WTC11 (cell line): ENCODE measurements around the gene RGMB. TPM values are rescaled to one million over a fixed set of nuclear protein-coding genes. Genes with fewer than 3 reads are reported as not detected.

Experiments
- ATAC-seq: fragments of 200-7000 bp; cut with Tn5 transposase; 2 replicates; pipeline ENCODE4 v1.10.0; 2021; ENCODE audit warnings: mild to moderate bottlenecking, moderate library complexity
- CTCF ChIA-PET: fragments of 300-600 bp; sonication (Branson Sonifier 250); formaldehyde crosslinking; loops from one replicate; lab custom pipeline; 2021; ENCODE audit warnings: antibody characterized with exemption; lab: Charles Lee
- POLR2A ChIA-PET: fragments of 350-600 bp; sonication (Branson Sonifier 250); formaldehyde crosslinking; loops from one replicate; lab custom pipeline; 2021; ENCODE audit warnings: antibody characterized with exemption; lab: Charles Lee
- DNase-seq: peaks from one replicate; pipeline ENCODE4 v3.0.0; 2021; ENCODE audit warnings: low spot score
- H3K27ac Mint-ChIP-seq: 2 replicates; pipeline ENCODE4 v1.8.0; 2021; ENCODE audit warnings: mixed read lengths
- H3K27me3 Mint-ChIP-seq: 2 replicates; pipeline ENCODE4 v1.8.0; 2021; ENCODE audit warnings: low read depth, mild to moderate bottlenecking, moderate library complexity, mixed read lengths
- H3K36me3 Mint-ChIP-seq: 2 replicates; pipeline ENCODE4 v1.8.0; 2021; ENCODE audit warnings: mixed read lengths
- H3K4me1 Mint-ChIP-seq: 2 replicates; pipeline ENCODE4 v1.8.0; 2022; ENCODE audit warnings: mixed read lengths
- H3K4me3 Mint-ChIP-seq: 2 replicates; pipeline ENCODE4 v1.8.0; 2021; ENCODE audit warnings: mild to moderate bottlenecking, moderate library complexity, mixed read lengths
- H3K9me3 Mint-ChIP-seq: 2 replicates; pipeline ENCODE4 v1.8.0; 2021; ENCODE audit warnings: mixed read lengths
- AFF4 ChIP-seq: sonication (generic); formaldehyde crosslinking; IDR thresholded peaks from 2 replicates; pipeline ENCODE4 v1.8.1; 2023; ENCODE audit warnings: mild to moderate bottlenecking, missing genetic modification reagents, borderline replicate concordance
- CBFB ChIP-seq: sonication (generic); formaldehyde crosslinking; IDR thresholded peaks from 2 replicates; pipeline ENCODE4 v1.8.1; 2022; ENCODE audit warnings: mild to moderate bottlenecking, low read depth, missing genetic modification reagents
- CREM ChIP-seq: sonication (generic); formaldehyde crosslinking; IDR thresholded peaks from 2 replicates; pipeline ENCODE4 v1.8.1; 2022; ENCODE audit warnings: mild to moderate bottlenecking, missing genetic modification reagents, moderate library complexity
- E2F1 ChIP-seq: sonication (generic); formaldehyde crosslinking; IDR thresholded peaks from 2 replicates; pipeline ENCODE4 v1.8.0; 2022; ENCODE audit warnings: mild to moderate bottlenecking, missing genetic modification reagents
- ETV6 ChIP-seq: sonication (generic); formaldehyde crosslinking; IDR thresholded peaks from 2 replicates; pipeline ENCODE4 v1.8.1; 2022; ENCODE audit warnings: mild to moderate bottlenecking, missing genetic modification reagents
- FOXP1 ChIP-seq: sonication (generic); formaldehyde crosslinking; IDR thresholded peaks from 2 replicates; pipeline ENCODE4 v1.8.0; 2022; ENCODE audit warnings: missing genetic modification reagents, mild to moderate bottlenecking, moderate library complexity, borderline replicate concordance
- HMGA2 ChIP-seq: fragments of 250-450 bp; sonication (Bioruptor Pico); IDR thresholded peaks from 2 replicates; pipeline ENCODE4 v1.4.0; 2021; ENCODE audit warnings: mild to moderate bottlenecking, moderate library complexity
- IRF2 ChIP-seq: sonication (generic); formaldehyde crosslinking; IDR thresholded peaks from 2 replicates; pipeline ENCODE4 v1.8.0; 2022; ENCODE audit warnings: low read depth, missing genetic modification reagents, borderline replicate concordance
- MYBL2 ChIP-seq: sonication (generic); formaldehyde crosslinking; IDR thresholded peaks from 2 replicates; pipeline ENCODE4 v1.8.1; 2023; ENCODE audit warnings: mild to moderate bottlenecking, moderate library complexity, missing genetic modification reagents
- NFE2L1 ChIP-seq: sonication (generic); formaldehyde crosslinking; IDR thresholded peaks from 2 replicates; pipeline ENCODE4 v1.8.1; 2023; ENCODE audit warnings: missing genetic modification reagents
- PREB ChIP-seq: sonication (generic); formaldehyde crosslinking; IDR thresholded peaks from 2 replicates; pipeline ENCODE4 v1.8.1; 2022; ENCODE audit warnings: mild to moderate bottlenecking, missing genetic modification reagents, moderate library complexity, borderline replicate concordance
- SMAD3 ChIP-seq: sonication (generic); formaldehyde crosslinking; IDR thresholded peaks from 2 replicates; pipeline ENCODE4 v1.8.0; 2022; ENCODE audit warnings: missing genetic modification reagents, mild to moderate bottlenecking, borderline replicate concordance
- TEAD1 ChIP-seq: sonication (generic); formaldehyde crosslinking; IDR thresholded peaks from 2 replicates; pipeline ENCODE4 v1.8.0; 2022; ENCODE audit warnings: mild to moderate bottlenecking, missing genetic modification reagents
- TP53 ChIP-seq: sonication (generic); formaldehyde crosslinking; IDR thresholded peaks from 2 replicates; pipeline ENCODE4 v1.8.1; 2023; ENCODE audit warnings: mild to moderate bottlenecking, missing genetic modification reagents
- USF1 ChIP-seq: sonication (generic); formaldehyde crosslinking; IDR thresholded peaks from 2 replicates; pipeline ENCODE4 v1.8.0; 2022; ENCODE audit warnings: mild to moderate bottlenecking, missing genetic modification reagents
- ZBTB21 ChIP-seq: sonication (generic); formaldehyde crosslinking; IDR thresholded peaks from 2 replicates; pipeline ENCODE4 v1.8.1; 2023; ENCODE audit warnings: mild to moderate bottlenecking, missing genetic modification reagents, borderline replicate concordance
- ZNF232 ChIP-seq: sonication (generic); formaldehyde crosslinking; IDR thresholded peaks from 2 replicates; pipeline ENCODE4 v1.8.0; 2022; ENCODE audit warnings: mild to moderate bottlenecking, missing genetic modification reagents
- total RNA-seq: library from RNA; stranded (reverse); gene quantifications from 3 replicates; pipeline ENCODE4 v1.2.3, GENCODE V29; 2021
- TF ChIP-seq, protein P1 (sequence below): sonication (generic); formaldehyde crosslinking; IDR thresholded peaks from 2 replicates; pipeline ENCODE4 v1.8.0; 2023; ENCODE audit warnings: mild to moderate bottlenecking, missing genetic modification reagents
- TF ChIP-seq, protein P2 (sequence below): sonication (generic); formaldehyde crosslinking; IDR thresholded peaks from 2 replicates; pipeline ENCODE4 v1.8.0; 2022; ENCODE audit warnings: mild to moderate bottlenecking, missing genetic modification reagents
- TF ChIP-seq, protein P3 (sequence below): fragments of 250-450 bp; sonication (Bioruptor Pico); IDR thresholded peaks from 2 replicates; pipeline ENCODE4 v1.9.0; 2021; ENCODE audit warnings: moderate library complexity, mild to moderate bottlenecking, inconsistent platforms, borderline replicate concordance

RGMB gene
- total RNA-seq, 1 experiment from 2014 or later, result 33.0 TPM

- Mint-ChIP-seq H3K4me3 (peak overlapping the region; percentile 94), H3K36me3 (peaks cover 21% of the 10 kb centered on the region), H3K4me1 (peaks cover 56% of the 10 kb centered on the region), H3K27ac (peak overlapping the region; percentile 97), H3K9me3 (no peaks in the 10 kb centered on the region), H3K27me3 (peaks cover 9% of the 10 kb centered on the region)
- DNase-seq (peak; percentile 83), ATAC-seq (peak; percentile 43)
- TF ChIP-seq CREM (CRISPR knock-in tag), result peak; percentile 76; the same call in 1 of the 2 replicates
- 0 out of 2 replicates have a peak, but pooled peaks have one; percentile 27 for TF ChIP-seq TEAD1 (CRISPR knock-in tag)
- TF ChIP-seq FOXP1 (CRISPR knock-in tag), result no peak
- peak; percentile 45 for TF ChIP-seq ETV6
- peak; percentile 46 for TF ChIP-seq MYBL2 (CRISPR knock-in tag)
- no peak for TF ChIP-seq ZBTB21 (CRISPR knock-in tag)
- ChIA-PET POLR2A (interaction anchor here (0.7 to 1.1 kb wide), 3 partner anchors 73 to 380 kb away, joined by 3 read pairs; no protein-coding TSS in a partner anchor), CTCF (interaction anchor here (0.6 to 1.6 kb wide), 5 partner anchors 23 to 634 kb away, joined by 3 to 13 read pairs (median 3); no protein-coding TSS in a partner anchor)
Observed at GRCh38 chr5:98772415-98773213, 849 bp upstream of the RGMB start.

GRCh38 chr5:98773214-98773463 is 324 bp upstream of the RGMB start:
- peaks cover 21% of the 10 kb centered on the region for H3K36me3 Mint-ChIP-seq
- ATAC-seq, result no peak
- peaks cover 54% of the 10 kb centered on the region for H3K4me1 Mint-ChIP-seq
- TF ChIP-seq CBFB (peak; percentile 9; the same call in 1 of the 2 replicates), E2F1 (CRISPR knock-in tag) (no peak), MYBL2 (CRISPR knock-in tag) (peak; percentile 83), TP53 (peak; percentile 64; the same call in 1 of the 2 replicates), USF1 (CRISPR knock-in tag) (peak; percentile 63; the same call in 1 of the 2 replicates), NFE2L1 (CRISPR knock-in tag) (0 out of 2 replicates have a peak, but pooled peaks have one; percentile 77), ETV6 (peak; percentile 20; the same call in 1 of the 2 replicates), IRF2 (CRISPR knock-in tag) (no peak), TEAD1 (CRISPR knock-in tag) (0 out of 2 replicates have a peak, but pooled peaks have one; percentile 74), PREB (CRISPR knock-in tag) (no peak), AFF4 (CRISPR knock-in tag) (peak; percentile 62; the same call in 1 of the 2 replicates), SMAD3 (CRISPR knock-in tag) (peak; percentile 83), ZNF232 (CRISPR knock-in tag) (peak; percentile 87), HMGA2 (CRISPR knock-in tag) (peak; percentile 29; the same call in 1 of the 2 replicates), CREM (CRISPR knock-in tag) (0 out of 2 replicates have a peak, but pooled peaks have one; percentile 43)
- TF ChIP-seq, protein P1, sequence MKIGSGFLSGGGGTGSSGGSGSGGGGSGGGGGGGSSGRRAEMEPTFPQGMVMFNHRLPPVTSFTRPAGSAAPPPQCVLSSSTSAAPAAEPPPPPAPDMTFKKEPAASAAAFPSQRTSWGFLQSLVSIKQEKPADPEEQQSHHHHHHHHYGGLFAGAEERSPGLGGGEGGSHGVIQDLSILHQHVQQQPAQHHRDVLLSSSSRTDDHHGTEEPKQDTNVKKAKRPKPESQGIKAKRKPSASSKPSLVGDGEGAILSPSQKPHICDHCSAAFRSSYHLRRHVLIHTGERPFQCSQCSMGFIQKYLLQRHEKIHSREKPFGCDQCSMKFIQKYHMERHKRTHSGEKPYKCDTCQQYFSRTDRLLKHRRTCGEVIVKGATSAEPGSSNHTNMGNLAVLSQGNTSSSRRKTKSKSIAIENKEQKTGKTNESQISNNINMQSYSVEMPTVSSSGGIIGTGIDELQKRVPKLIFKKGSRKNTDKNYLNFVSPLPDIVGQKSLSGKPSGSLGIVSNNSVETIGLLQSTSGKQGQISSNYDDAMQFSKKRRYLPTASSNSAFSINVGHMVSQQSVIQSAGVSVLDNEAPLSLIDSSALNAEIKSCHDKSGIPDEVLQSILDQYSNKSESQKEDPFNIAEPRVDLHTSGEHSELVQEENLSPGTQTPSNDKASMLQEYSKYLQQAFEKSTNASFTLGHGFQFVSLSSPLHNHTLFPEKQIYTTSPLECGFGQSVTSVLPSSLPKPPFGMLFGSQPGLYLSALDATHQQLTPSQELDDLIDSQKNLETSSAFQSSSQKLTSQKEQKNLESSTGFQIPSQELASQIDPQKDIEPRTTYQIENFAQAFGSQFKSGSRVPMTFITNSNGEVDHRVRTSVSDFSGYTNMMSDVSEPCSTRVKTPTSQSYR, result peak; percentile 44
- TF ChIP-seq, protein P2, sequence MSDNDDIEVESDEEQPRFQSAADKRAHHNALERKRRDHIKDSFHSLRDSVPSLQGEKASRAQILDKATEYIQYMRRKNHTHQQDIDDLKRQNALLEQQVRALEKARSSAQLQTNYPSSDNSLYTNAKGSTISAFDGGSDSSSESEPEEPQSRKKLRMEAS, result peak; percentile 96
- TF ChIP-seq, protein P3, sequence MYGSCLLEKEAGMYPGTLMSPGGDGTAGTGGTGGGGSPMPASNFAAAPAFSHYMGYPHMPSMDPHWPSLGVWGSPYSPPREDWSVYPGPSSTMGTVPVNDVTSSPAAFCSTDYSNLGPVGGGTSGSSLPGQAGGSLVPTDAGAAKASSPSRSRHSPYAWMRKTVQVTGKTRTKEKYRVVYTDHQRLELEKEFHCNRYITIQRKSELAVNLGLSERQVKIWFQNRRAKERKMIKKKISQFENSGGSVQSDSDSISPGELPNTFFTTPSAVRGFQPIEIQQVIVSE (CRISPR knock-in tag), result no peak
- CTCF ChIA-PET, result interaction anchor here (0.6 to 1.6 kb wide), 4 partner anchors 23 to 635 kb away, joined by 3 to 13 read pairs (median 3); no protein-coding TSS in a partner anchor
- no peaks in the 10 kb centered on the region for H3K9me3 Mint-ChIP-seq
- POLR2A ChIA-PET, result interaction anchor here (0.7 to 1.1 kb wide), 3 partner anchors 72 to 381 kb away, joined by 3 read pairs; no protein-coding TSS in a partner anchor
- peak overlapping the region; percentile 94 for H3K4me3 Mint-ChIP-seq
- no peak for DNase-seq
- peaks cover 9% of the 10 kb centered on the region for H3K27me3 Mint-ChIP-seq
- H3K27ac Mint-ChIP-seq, result peak overlapping the region; percentile 97
